K562 (cell line): Measurements from ENCODE around the gene SEC14L3. TPM values are rescaled to one million over a fixed set of nuclear protein-coding genes. Genes with fewer than 3 reads are reported as not detected.

Source experiments
- CEBPB ChIP-seq: fragments of 450-650 bp; IDR thresholded peaks from 2 replicates; pipeline ENCODE4 v1.6.1; 2016; ENCODE audit warnings: missing genetic modification characterization, missing compliant biosample characterization
- E2F3 ChIP-seq: fragments of 250-450 bp; sonication (Bioruptor Pico); IDR thresholded peaks from 2 replicates; pipeline ENCODE4 v1.4.0; 2020; ENCODE audit warnings: mild to moderate bottlenecking
- FOXM1 ChIP-seq, 2 experiments: fragments of 450-650 bp in 1 of 2; sonication (generic) in 1 of 2; formaldehyde crosslinking in 1 of 2; IDR thresholded peaks; 2 replicates each; pipeline versions ENCODE4 v1.6.1 to v1.9.0; 2017 to 2022; ENCODE audit warnings: low read depth in 2 of 2, mild to moderate bottlenecking in 2 of 2, missing genetic modification reagents in 1 of 2, moderate library complexity in 1 of 2
- KLF10 ChIP-seq: fragments of 250-450 bp; sonication (Bioruptor Pico); IDR thresholded peaks from 2 replicates; pipeline ENCODE4 v1.6.1; 2021; ENCODE audit warnings: matching md5 sums
- MED1 ChIP-seq: sonication (generic); formaldehyde crosslinking; IDR thresholded peaks from 2 replicates; pipeline ENCODE4 v1.8.1; 2023; ENCODE audit warnings: missing genetic modification reagents, borderline replicate concordance
- MYC ChIP-seq, 2 experiments: fragments of 250-450 bp in 1 of 2; sonication (Bioruptor Pico) in 1 of 2; IDR thresholded peaks; 2 replicates each; pipeline versions ENCODE4 v1.5.1 to v1.6.1; 2012 to 2021; ENCODE audit warnings: low read depth in 2 of 2, borderline replicate concordance in 1 of 2, improper control_type of control experiment in 1 of 2, low read length in 1 of 2, mild to moderate bottlenecking in 1 of 2, moderate library complexity in 1 of 2
- POLR3G ChIP-seq: IDR thresholded peaks from 2 replicates; pipeline ENCODE4 v1.6.1; 2011; ENCODE audit not compliant: insufficient read length, insufficient replicate concordance; ENCODE audit errors: extremely low read depth
- RBBP5 ChIP-seq: fragments of 200-600 bp; sonication (generic); IDR thresholded peaks from 2 replicates; pipeline ENCODE4 v1.6.1; 2012; ENCODE audit warnings: borderline replicate concordance, mild to moderate bottlenecking, low read length, control low read depth, inconsistent platforms; ENCODE audit not compliant: insufficient read depth, poor library complexity, severe bottlenecking
- SRSF3 ChIP-seq: fragments of 200-400 bp; formaldehyde crosslinking; IDR thresholded peaks from 2 replicates; pipeline ENCODE4 v1.6.1; 2016; ENCODE audit warnings: mild to moderate bottlenecking, low read length, moderate library complexity; ENCODE audit not compliant: insufficient read depth
- STAT5A ChIP-seq: IDR thresholded peaks from 2 replicates; pipeline ENCODE4 v1.6.1; 2012; ENCODE audit warnings: low read length, inconsistent platforms, borderline replicate concordance
- TOE1 ChIP-seq, 2 experiments: fragments of 450-650 bp in 1 of 2; sonication (generic) in 1 of 2; formaldehyde crosslinking in 1 of 2; IDR thresholded peaks; 2 replicates each; pipeline versions ENCODE4 v1.7.1 to v1.8.0; 2016 to 2022; ENCODE audit warnings: borderline replicate concordance in 2 of 2, mild to moderate bottlenecking in 2 of 2, antibody characterized with exemption in 1 of 2, inconsistent platforms in 1 of 2, low read depth in 1 of 2, missing genetic modification reagents in 1 of 2, moderate library complexity in 1 of 2
- YY1 ChIP-seq, 3 experiments: IDR thresholded peaks; 2 replicates each; pipeline ENCODE4 v1.6.1; 2011; ENCODE audit warnings: low read length in 2 of 3, mild to moderate bottlenecking in 2 of 3, moderate library complexity in 2 of 3, borderline replicate concordance in 1 of 3, control low read depth in 1 of 3, low read depth in 1 of 3; ENCODE audit not compliant: insufficient read depth in 3 of 3, insufficient replicate concordance in 2 of 3, control insufficient read depth in 1 of 3, insufficient read length in 1 of 3; ENCODE audit errors: extremely low read depth in 1 of 3
- ZNF436 ChIP-seq: fragments of 250-450, 450-650 bp; sonication (Bioruptor Pico); formaldehyde crosslinking; IDR thresholded peaks from 2 replicates; pipeline ENCODE4 v1.7.0; 2020; ENCODE audit warnings: mild to moderate bottlenecking
- ZNF764 ChIP-seq: fragments of 250-450 bp; sonication (Bioruptor Pico); IDR thresholded peaks from 2 replicates; pipeline ENCODE4 v1.4.0; 2020; ENCODE audit warnings: low read depth, mild to moderate bottlenecking, moderate library complexity
- polyA plus RNA-seq, 8 experiments: library from polyadenylated mRNA; depleted of rRNA in 4 of 8; stranded (reverse) in 5 of 8; unstranded in 3 of 8; fragments of >200 nt; fragmentation: Nextera tagmentation in 2 of 8; fragmentation: Illumina TruSeq in 1 of 8; extraction: Ambion mirVana in 2 of 8; extraction: Trizol in 1 of 8; gene quantifications; 2 replicates each; pipeline versions ENCODE4 v1.2.1 to v1.2.3, GENCODE V29; 2011 to 2014; ENCODE audit warnings: inconsistent platforms in 1 of 8, missing spikeins in 1 of 8
- total RNA-seq, 7 experiments: library from RNA; depleted of rRNA in 6 of 7; stranded (reverse); fragments of >200 nt in 6 of 7; fragmentation: Illumina TruSeq in 2 of 7; extraction: Trizol in 2 of 7; gene quantifications; 2 replicates each; pipeline versions ENCODE4 v1.2.1 to v1.2.3, GENCODE V29; 2011 to 2021; ENCODE audit warnings: low replicate concordance in 1 of 7
- TF ChIP-seq, protein P1 (sequence below): fragments of 250-450 bp; sonication (Bioruptor Pico); IDR thresholded peaks from 2 replicates; pipeline ENCODE4 v1.4.0; 2020; ENCODE audit warnings: mild to moderate bottlenecking, moderate library complexity
- TF ChIP-seq, protein P2 (sequence below): sonication (generic); formaldehyde crosslinking; IDR thresholded peaks from 2 replicates; pipeline ENCODE4 v1.8.0; 2022; ENCODE audit warnings: mild to moderate bottlenecking, low read depth, missing genetic modification reagents
- TF ChIP-seq, protein P3 (sequence below), 2 experiments: fragments of 450-650 bp in 1 of 2; sonication (generic) in 1 of 2; formaldehyde crosslinking; conservative IDR thresholded peaks; 2 replicates each; pipeline versions ENCODE4 v1.4.0 to v1.8.1; 2020 to 2022; ENCODE audit warnings: mild to moderate bottlenecking in 1 of 2, missing genetic modification reagents in 1 of 2

The SEC14L3 gene
- total and polyA plus RNA-seq, 9 of the 15 experiments (the other 6 are each of a cell fraction or from before 2014, with no cell fraction given), result not detected

DNA sequence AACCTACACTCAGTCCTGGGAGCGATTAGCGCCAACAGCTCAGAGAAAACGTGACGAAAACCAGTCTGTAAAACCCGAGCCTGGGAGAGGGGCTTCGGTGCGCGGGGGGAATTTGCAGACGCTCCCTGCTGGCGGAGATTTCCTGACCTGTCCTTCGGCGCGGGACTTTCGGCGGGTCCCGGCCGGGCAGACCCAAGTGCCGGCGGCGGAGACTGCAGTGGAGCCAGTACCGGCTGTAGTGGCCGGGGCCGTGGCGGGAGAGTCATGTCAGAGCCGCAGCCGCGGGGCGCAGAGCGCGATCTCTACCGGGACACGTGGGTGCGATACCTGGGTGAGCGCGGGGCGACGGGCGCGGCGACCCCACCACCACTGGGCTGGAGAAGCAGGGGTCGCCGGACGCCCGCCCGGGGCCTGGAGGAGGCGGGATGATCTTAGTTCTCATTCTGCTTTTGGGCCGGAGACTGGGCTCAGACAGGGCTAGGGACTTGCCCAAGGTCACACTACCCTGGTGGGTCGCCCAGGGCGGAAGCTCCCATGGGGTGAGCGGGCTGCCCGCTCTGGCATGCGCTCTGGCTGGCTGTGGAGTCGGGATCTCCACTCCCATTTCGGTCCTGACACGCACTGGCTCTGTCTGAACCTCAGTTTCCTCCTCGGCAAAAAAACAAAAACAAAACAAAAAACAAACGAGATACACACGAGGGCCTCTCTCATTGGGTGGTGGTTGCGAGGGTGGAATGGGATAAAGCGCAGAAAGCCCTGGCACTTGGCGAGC lies 46.0 kb downstream of the SEC14L3 start, which contains the start of gene MTFP1 (continued):
- TF ChIP-seq, protein P1, sequence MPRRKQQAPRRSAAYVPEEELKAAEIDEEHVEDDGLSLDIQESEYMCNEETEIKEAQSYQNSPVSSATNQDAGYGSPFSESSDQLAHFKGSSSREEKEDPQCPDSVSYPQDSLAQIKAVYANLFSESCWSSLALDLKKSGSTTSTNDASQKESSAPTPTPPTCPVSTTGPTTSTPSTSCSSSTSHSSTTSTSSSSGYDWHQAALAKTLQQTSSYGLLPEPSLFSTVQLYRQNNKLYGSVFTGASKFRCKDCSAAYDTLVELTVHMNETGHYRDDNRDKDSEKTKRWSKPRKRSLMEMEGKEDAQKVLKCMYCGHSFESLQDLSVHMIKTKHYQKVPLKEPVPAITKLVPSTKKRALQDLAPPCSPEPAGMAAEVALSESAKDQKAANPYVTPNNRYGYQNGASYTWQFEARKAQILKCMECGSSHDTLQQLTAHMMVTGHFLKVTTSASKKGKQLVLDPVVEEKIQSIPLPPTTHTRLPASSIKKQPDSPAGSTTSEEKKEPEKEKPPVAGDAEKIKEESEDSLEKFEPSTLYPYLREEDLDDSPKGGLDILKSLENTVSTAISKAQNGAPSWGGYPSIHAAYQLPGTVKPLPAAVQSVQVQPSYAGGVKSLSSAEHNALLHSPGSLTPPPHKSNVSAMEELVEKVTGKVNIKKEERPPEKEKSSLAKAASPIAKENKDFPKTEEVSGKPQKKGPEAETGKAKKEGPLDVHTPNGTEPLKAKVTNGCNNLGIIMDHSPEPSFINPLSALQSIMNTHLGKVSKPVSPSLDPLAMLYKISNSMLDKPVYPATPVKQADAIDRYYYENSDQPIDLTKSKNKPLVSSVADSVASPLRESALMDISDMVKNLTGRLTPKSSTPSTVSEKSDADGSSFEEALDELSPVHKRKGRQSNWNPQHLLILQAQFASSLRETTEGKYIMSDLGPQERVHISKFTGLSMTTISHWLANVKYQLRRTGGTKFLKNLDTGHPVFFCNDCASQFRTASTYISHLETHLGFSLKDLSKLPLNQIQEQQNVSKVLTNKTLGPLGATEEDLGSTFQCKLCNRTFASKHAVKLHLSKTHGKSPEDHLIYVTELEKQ (CRISPR knock-in tag), result no peak
- TF ChIP-seq YY1 (IDR thresholded peaks at IDR 0.05; ENCODE audit: borderline replicate concordance in 1 of 3, control insufficient read depth in 1 of 3, extremely low read depth in 1 of 3, insufficient read depth in 3 of 3, insufficient read length in 1 of 3, insufficient replicate concordance in 2 of 3, low read depth in 1 of 3, low read length in 2 of 3) (peak in 2 of 3 experiments; percentile 42 to 57), CEBPB (tag) (no peak), MYC (IDR thresholded peaks at IDR 0.05; ENCODE audit: low read depth, low read length) (peak; percentile 24; the same call in 1 of the 2 replicates), MYC (CRISPR knock-in tag; IDR thresholded peaks at IDR 0.05; ENCODE audit: borderline replicate concordance, low read depth) (peak; percentile 35; the same call in 1 of the 2 replicates), E2F3 (CRISPR knock-in tag) (no peak), KLF10 (CRISPR knock-in tag) (no peak), STAT5A (no peak), FOXM1 (IDR thresholded peaks at IDR 0.05; ENCODE audit: low read depth) (0 out of 2 replicates have a peak, but pooled peaks have one; percentile 40), FOXM1 (CRISPR knock-in tag; IDR thresholded peaks at IDR 0.05; ENCODE audit: low read depth) (no peak; the same call in 1 of the 2 replicates), ZNF764 (CRISPR knock-in tag) (no peak), SRSF3 (no peak), TOE1 (IDR thresholded peaks at IDR 0.05; ENCODE audit: borderline replicate concordance) (peak; percentile 52; the same call in 1 of the 2 replicates), TOE1 (CRISPR knock-in tag; IDR thresholded peaks at IDR 0.05; ENCODE audit: borderline replicate concordance, low read depth) (no peak), ZNF436 (no peak), RBBP5 (peak; percentile 76), POLR3G (no peak), MED1 (CRISPR knock-in tag) (no peak)
- TF ChIP-seq, protein P2, sequence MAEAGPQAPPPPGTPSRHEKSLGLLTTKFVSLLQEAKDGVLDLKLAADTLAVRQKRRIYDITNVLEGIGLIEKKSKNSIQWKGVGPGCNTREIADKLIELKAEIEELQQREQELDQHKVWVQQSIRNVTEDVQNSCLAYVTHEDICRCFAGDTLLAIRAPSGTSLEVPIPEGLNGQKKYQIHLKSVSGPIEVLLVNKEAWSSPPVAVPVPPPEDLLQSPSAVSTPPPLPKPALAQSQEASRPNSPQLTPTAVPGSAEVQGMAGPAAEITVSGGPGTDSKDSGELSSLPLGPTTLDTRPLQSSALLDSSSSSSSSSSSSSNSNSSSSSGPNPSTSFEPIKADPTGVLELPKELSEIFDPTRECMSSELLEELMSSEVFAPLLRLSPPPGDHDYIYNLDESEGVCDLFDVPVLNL, result no peak
- TF ChIP-seq, protein P3, sequence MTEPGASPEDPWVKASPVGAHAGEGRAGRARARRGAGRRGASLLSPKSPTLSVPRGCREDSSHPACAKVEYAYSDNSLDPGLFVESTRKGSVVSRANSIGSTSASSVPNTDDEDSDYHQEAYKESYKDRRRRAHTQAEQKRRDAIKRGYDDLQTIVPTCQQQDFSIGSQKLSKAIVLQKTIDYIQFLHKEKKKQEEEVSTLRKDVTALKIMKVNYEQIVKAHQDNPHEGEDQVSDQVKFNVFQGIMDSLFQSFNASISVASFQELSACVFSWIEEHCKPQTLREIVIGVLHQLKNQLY (CRISPR knock-in tag; conservative IDR thresholded peaks at IDR 0.05), result no peak
